Endothelial cell of umbilical vein (primary cell): ENCODE results near the gene WFIKKN1. TPM values are rescaled to one million over a fixed set of nuclear protein-coding genes. Genes with fewer than 3 reads are reported as not detected.

Experiments
- BruUV-seq: library from RNA; stranded (reverse); fragments of 400-500 nt; replicated peaks from 2 replicates; lab custom pipeline; 2021; lab: Mats Ljungman, UMichigan
- CTCF ChIA-PET: fragments of 300-600, 350-600 bp; sonication (Branson Sonifier 250); formaldehyde crosslinking; loops from one replicate; lab custom pipeline; 2021; ENCODE audit warnings: antibody characterized with exemption, inconsistent platforms; lab: Charles Lee
- POLR2A ChIA-PET: fragments of 300-600, 350-600 bp; sonication (Branson Sonifier 250); formaldehyde crosslinking; loops from one replicate; lab custom pipeline; 2021; ENCODE audit warnings: antibody characterized with exemption, inconsistent platforms; lab: Charles Lee
- DNase-seq: peaks from one replicate; pipeline ENCODE4 v3.0.0-alpha.2; 2011; ENCODE audit warnings: low read depth, low spot score
- FAIRE-seq: peaks from 2 replicates; lab custom pipeline; 2011; peaks lifted over from hg19 to GRCh38; lab: Jason Lieb, UNC
- H2AFZ ChIP-seq: 2 replicates; pipeline ENCODE4 v1.6.0; 2012; ENCODE audit warnings: low read depth, low read length, control low read depth, inconsistent platforms
- H3K27ac ChIP-seq: 2 replicates; pipeline ENCODE4 v1.5.1; 2011; ENCODE audit warnings: low read depth, mild to moderate bottlenecking, control low read depth, low read length, moderate library complexity; ENCODE audit not compliant: insufficient read depth
- H3K27me3 ChIP-seq, 2 experiments: 2 replicates each; pipeline versions ENCODE4 v1.6.0 to v1.6.1; 2011; ENCODE audit warnings: low read length in 2 of 2, mixed read lengths in 1 of 2; ENCODE audit not compliant: control insufficient read depth in 2 of 2, insufficient read depth in 2 of 2
- H3K36me3 ChIP-seq, 2 experiments: 2 replicates in 1 of 2; 3 replicates in 1 of 2; pipeline ENCODE4 v1.5.1; 2011; ENCODE audit warnings: low read length in 2 of 2, mild to moderate bottlenecking in 1 of 2, moderate library complexity in 1 of 2; ENCODE audit not compliant: control insufficient read depth in 2 of 2, insufficient read depth in 2 of 2; ENCODE audit errors: extremely low read depth in 1 of 2
- H3K4me1 ChIP-seq: 3 replicates; pipeline ENCODE4 v1.5.1; 2011; ENCODE audit warnings: mild to moderate bottlenecking, low read length; ENCODE audit not compliant: control insufficient read depth, insufficient read depth; ENCODE audit errors: extremely low read depth
- H3K4me2 ChIP-seq: 2 replicates; pipeline ENCODE4 v1.6.1; 2011; ENCODE audit warnings: low read length, control low read depth, mixed read lengths; ENCODE audit not compliant: insufficient read depth
- H3K4me3 ChIP-seq, 3 experiments: fragments of 200-600 bp in 1 of 3; sonication (generic), shearing (Covaris generic) in 1 of 3; replicated peaks in 1 of 3; 2 replicates each; pipeline ENCODE4 v1.5.1; 2011 to 2016; ENCODE audit warnings: control low read depth in 3 of 3, low read length in 3 of 3, mild to moderate bottlenecking in 2 of 3, inconsistent platforms in 1 of 3, low read depth in 1 of 3, moderate library complexity in 1 of 3; ENCODE audit not compliant: insufficient read depth in 1 of 3
- H3K79me2 ChIP-seq: 2 replicates; pipeline ENCODE4 v1.6.0; 2012; ENCODE audit warnings: low read length, inconsistent platforms; ENCODE audit not compliant: control insufficient read depth, insufficient read depth
- H3K9ac ChIP-seq: replicated peaks from 2 replicates; pipeline ENCODE3; 2011; ENCODE audit warnings: low read length, control low read depth; ENCODE audit not compliant: insufficient read depth; ENCODE audit errors: extremely low read depth
- H3K9me1 ChIP-seq: replicated peaks from 3 replicates; pipeline ENCODE4 v1.6.0; 2011; ENCODE audit warnings: mild to moderate bottlenecking, low read length; ENCODE audit not compliant: control insufficient read depth, insufficient read depth; ENCODE audit errors: extremely low read depth
- H3K9me3 ChIP-seq: replicated peaks from 2 replicates; pipeline ENCODE4 v1.5.1; 2012; ENCODE audit warnings: low read length, inconsistent platforms; ENCODE audit not compliant: control insufficient read depth, insufficient read depth
- H4K20me1 ChIP-seq: replicated peaks from 2 replicates; pipeline ENCODE3; 2011; ENCODE audit warnings: mild to moderate bottlenecking, low read length; ENCODE audit not compliant: control insufficient read depth, insufficient read depth; ENCODE audit errors: extremely low read depth
- FOS ChIP-seq: IDR thresholded peaks from 2 replicates; pipeline ENCODE4 v1.6.1; 2011; ENCODE audit warnings: mild to moderate bottlenecking, low read length, moderate library complexity, borderline replicate concordance; ENCODE audit not compliant: insufficient read depth
- JUN ChIP-seq: IDR thresholded peaks from 2 replicates; pipeline ENCODE4 v1.6.1; 2011; ENCODE audit warnings: borderline replicate concordance, low read depth; ENCODE audit not compliant: insufficient read length, insufficient read depth
- MAX ChIP-seq: IDR thresholded peaks from 2 replicates; pipeline ENCODE4 v1.6.1; 2011; ENCODE audit not compliant: insufficient read depth, insufficient read length
- POLR2A ChIP-seq: IDR thresholded peaks from 2 replicates; pipeline ENCODE4 v1.6.1; 2012; ENCODE audit warnings: low read depth, mild to moderate bottlenecking, control low read depth, low read length
- POLR2AphosphoS5 ChIP-seq: IDR thresholded peaks from 2 replicates; pipeline ENCODE4 v1.6.1; 2012; ENCODE audit warnings: low read depth, mild to moderate bottlenecking, control low read depth, low read length, moderate library complexity; ENCODE audit not compliant: insufficient read depth
- dilution Hi-C: fragments of 300-500 bp; cut with MboI; formaldehyde crosslinking; loops from one replicate; pipeline ENCODE4 v1.15.0; 2019; ENCODE audit warnings: low sequenced_read_pairs; ENCODE audit not compliant: extremely low pct_ligation_motif_present
- intact Hi-C: fragments of 100-400 bp; cut with micrococcal nuclease; formaldehyde crosslinking; loops from one replicate; pipeline ENCODE4 v1.10.0; 2022
- polyA plus RNA-seq, 4 experiments: library from polyadenylated mRNA; depleted of rRNA in 3 of 4; stranded (reverse) in 3 of 4; unstranded in 1 of 4; fragments of >200 nt; gene quantifications; 2 replicates each; pipeline versions ENCODE4 v1.2.1 to v1.2.3, GENCODE V29; 2011 to 2012; ENCODE audit warnings: missing spikeins in 1 of 4
- total RNA-seq: library from RNA; stranded (reverse); gene quantifications from 2 replicates; pipeline ENCODE4 v1.2.3, GENCODE V29; 2021

Gene WFIKKN1
- total and polyA plus RNA-seq, 2 donors (not counting 3 experiments of a cell fraction or from before 2014, with no cell fraction given) = 0.06 to 0.40 TPM

- Histone ChIP-seq H4K20me1 (no peaks in the 10 kb centered on the region), H3K4me3 (no peak overlapping the region), H3K9ac (no peak overlapping the region), H3K79me2 (no peaks in the 10 kb centered on the region), H3K9me1 (no peaks in the 10 kb centered on the region), H2AFZ (no peak overlapping the region), H3K4me2 (no peak overlapping the region), H3K4me1 (peaks cover 3% of the 10 kb centered on the region), H3K27me3 (no peaks in the 10 kb centered on the region), H3K9me3 (no peaks in the 10 kb centered on the region), H3K36me3 (peaks cover 0 to 5% of the 10 kb centered on the region in 2 experiments), H3K27ac (peak overlapping the region; percentile 70)
- POLR2A ChIA-PET = interaction anchor here (0.6 to 1.2 kb wide), 2 partner anchors 10 to 213 kb away, joined by 4 to 6 read pairs; partner anchors contain the start of gene METTL26
- CTCF ChIA-PET = interaction anchor here (0.6 to 1.3 kb wide), 3 partner anchors 9 to 37 kb away, joined by 3 to 7 read pairs (median 3); partner anchors contain the start of gene METTL26
- FAIRE-seq (peak; percentile 95), DNase-seq (peak; percentile 79)
- TF ChIP-seq MAX = no peak
- peak; percentile 70 for TF ChIP-seq POLR2AphosphoS5
- peak; percentile 76 for TF ChIP-seq FOS
- peak; percentile 33 for TF ChIP-seq POLR2A
- peak; percentile 53 for TF ChIP-seq JUN
- intact Hi-C loops = loop anchor here (2.0 kb wide), 1 partner anchor 38 kb away; no protein-coding TSS in a partner anchor
- dilution Hi-C loops = no loop called here
- BruUV-seq = no TSS peak
Measured at GRCh38 chr16:626787-627453, 3.9 kb upstream of the WFIKKN1 start.
